Tibial artery (tissue), 4 donors: ENCODE results near the gene DGCR2.
"Not testable (repeated sequence)": the region's sequence is repeated elsewhere in the genome, so short reads cannot be mapped to it uniquely, and the experiment has no call there.

Experiments
- DNase-seq, 2 donors: peaks; one replicate each; pipeline ENCODE4 v3.0.0-alpha.2; 2019
- H3K27ac ChIP-seq, 2 donors: fragments of 200-600 bp; sonication (generic) in 1 of 2; 1 replicate in 1 of 2; 2 replicates in 1 of 2; pipeline ENCODE4 v1.5.1; 2018 to 2019; ENCODE audit warnings: mild to moderate bottlenecking in 1 of 2
- H3K27me3 ChIP-seq, 2 donors: fragments of 200-600 bp; sonication (generic) in 1 of 2; one replicate each; pipeline versions ENCODE4 v1.5.1 to v1.6.0; 2016 to 2019
- H3K36me3 ChIP-seq, 3 donors: fragments of 200-600 bp; sonication (generic) in 2 of 3; one replicate each; pipeline ENCODE4 v1.5.1; 2016 to 2019; ENCODE audit warnings: mild to moderate bottlenecking in 2 of 3
- H3K4me1 ChIP-seq, 4 donors: fragments of 200-600 bp; sonication (generic) in 2 of 4; 1 replicate in 3 of 4; 2 replicates in 1 of 4; pipeline ENCODE4 v1.5.1; 2016 to 2019
- H3K4me3 ChIP-seq, 2 donors: fragments of 200-600 bp; sonication (generic) in 1 of 2; 1 replicate in 1 of 2; 2 replicates in 1 of 2; pipeline ENCODE4 v1.5.1; 2018 to 2019; ENCODE audit warnings: mild to moderate bottlenecking in 2 of 2
- H3K9me3 ChIP-seq, 3 donors: fragments of 200-600 bp; sonication (generic) in 1 of 3; one replicate each; pipeline ENCODE4 v1.5.1; 2016 to 2019
- intact Hi-C: fragments of 100-400 bp; cut with DNase I; formaldehyde crosslinking; loops from one replicate; pipeline ENCODE4 v1.15.0; 2023; ENCODE audit warnings: low total_unique reads
- TF ChIP-seq, protein P1 (sequence below), 2 experiments: fragments of 200-600 bp in 1 of 2; fragments of 450-650 bp in 1 of 2; IDR thresholded peaks; one replicate each; pipeline ENCODE4 v1.5.1; 2017 to 2019; ENCODE audit warnings: antibody characterized with exemption in 2 of 2, mild to moderate bottlenecking in 1 of 2, moderate library complexity in 1 of 2

DGCR2 gene

DNA sequence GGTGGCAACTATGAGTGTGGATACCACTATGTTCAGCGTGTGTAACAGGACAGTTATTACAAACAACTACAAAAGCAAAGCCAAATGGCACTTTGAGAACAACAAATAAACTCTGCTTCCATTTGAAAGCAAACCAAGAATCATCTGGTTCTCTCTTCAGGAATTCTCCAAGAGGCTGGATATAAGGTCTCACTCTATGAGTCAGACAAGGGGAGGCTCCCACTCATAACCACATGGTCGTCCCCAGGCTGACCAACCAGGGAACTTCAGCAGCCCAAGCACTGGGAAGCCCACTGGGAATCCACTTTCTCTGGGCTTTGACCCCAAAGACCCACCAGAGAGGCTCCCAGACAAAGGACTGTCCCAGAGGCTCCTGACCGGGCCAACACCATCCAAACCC lies 35.3 kb downstream of the DGCR2 start:
- Histone ChIP-seq H3K27ac (no peak overlapping the region), H3K4me1 (peaks cover 0 to 11% (median 1%) of the 10 kb centered on the region in 4 donors), H3K36me3 (peaks cover 6 to 41% (median 23%) of the 10 kb centered on the region in 3 donors), H3K4me3 (no peak overlapping the region), H3K9me3 (no peaks in the 10 kb centered on the region), H3K27me3 (no peaks in the 10 kb centered on the region)
- intact Hi-C loops: no loop called here
- TF ChIP-seq, protein P1, sequence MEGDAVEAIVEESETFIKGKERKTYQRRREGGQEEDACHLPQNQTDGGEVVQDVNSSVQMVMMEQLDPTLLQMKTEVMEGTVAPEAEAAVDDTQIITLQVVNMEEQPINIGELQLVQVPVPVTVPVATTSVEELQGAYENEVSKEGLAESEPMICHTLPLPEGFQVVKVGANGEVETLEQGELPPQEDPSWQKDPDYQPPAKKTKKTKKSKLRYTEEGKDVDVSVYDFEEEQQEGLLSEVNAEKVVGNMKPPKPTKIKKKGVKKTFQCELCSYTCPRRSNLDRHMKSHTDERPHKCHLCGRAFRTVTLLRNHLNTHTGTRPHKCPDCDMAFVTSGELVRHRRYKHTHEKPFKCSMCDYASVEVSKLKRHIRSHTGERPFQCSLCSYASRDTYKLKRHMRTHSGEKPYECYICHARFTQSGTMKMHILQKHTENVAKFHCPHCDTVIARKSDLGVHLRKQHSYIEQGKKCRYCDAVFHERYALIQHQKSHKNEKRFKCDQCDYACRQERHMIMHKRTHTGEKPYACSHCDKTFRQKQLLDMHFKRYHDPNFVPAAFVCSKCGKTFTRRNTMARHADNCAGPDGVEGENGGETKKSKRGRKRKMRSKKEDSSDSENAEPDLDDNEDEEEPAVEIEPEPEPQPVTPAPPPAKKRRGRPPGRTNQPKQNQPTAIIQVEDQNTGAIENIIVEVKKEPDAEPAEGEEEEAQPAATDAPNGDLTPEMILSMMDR (IDR thresholded peaks at IDR 0.05): no peak
- peak in 1 of 2 donors; percentile 35 for DNase-seq

DNA sequence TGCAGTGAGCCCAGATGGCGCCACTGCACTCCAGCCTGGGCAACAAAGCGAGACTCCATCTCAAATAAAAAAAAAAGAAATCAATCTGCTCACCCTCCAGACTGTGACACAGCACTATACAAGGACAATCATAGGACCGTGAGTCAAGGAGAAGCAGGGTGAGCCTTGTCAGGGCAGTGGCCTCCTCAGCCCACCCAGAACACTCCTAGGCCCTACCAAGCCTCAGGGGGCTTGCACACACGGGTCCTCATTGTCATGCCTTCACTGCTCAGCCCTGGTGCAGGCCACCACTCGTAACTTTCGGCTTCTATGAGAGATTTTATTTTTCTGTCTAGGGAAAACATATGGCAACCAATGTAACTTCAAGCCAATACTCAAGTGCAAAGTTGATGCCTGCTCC lies 35.8 kb downstream of the DGCR2 start:
- H3K4me3 ChIP-seq: no peak overlapping the region
- H3K4me1 ChIP-seq: peaks cover 0 to 10% (median 1%) of the 10 kb centered on the region in 4 donors
- H3K27me3 ChIP-seq: no peaks in the 10 kb centered on the region
- H3K36me3 ChIP-seq: peaks cover 6 to 41% (median 23%) of the 10 kb centered on the region in 3 donors
- no peaks in the 10 kb centered on the region for H3K9me3 ChIP-seq
- no peak overlapping the region for H3K27ac ChIP-seq
- DNase-seq: peak in 1 of 2 donors; percentile 17
- intact Hi-C loops: no loop called here
- TF ChIP-seq, protein P1 (IDR thresholded peaks at IDR 0.05): no peak

DNA sequence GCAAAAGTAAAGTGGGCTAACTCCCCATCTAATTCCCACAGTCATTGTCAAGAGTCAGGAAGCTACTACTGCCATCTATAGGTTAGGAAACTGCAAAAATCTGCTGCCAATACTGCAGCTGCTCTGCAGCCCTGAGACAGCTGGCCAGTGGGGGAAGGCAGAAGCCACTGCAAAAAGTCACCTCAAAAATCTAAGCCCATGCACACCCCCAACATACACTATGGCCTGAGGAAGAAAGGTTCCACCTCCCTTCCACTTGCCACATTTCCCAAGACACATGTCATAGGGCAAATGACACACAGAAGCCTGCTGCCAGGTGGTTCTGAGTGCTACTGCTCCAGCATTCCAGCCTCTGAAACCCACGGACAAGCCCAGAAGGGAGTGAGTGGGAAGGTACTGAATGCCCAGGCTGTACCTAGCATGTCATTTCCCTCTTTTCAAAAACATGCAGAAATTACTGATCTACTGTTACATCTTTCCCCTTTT lies 36.9 kb downstream of the DGCR2 start:
- DNase-seq: peak in 1 of 2 donors; percentile 21
- peaks cover 6 to 50% (median 32%) of the 10 kb centered on the region in 3 donors for H3K36me3 ChIP-seq
- H3K4me3 ChIP-seq: no peak overlapping the region
- TF ChIP-seq, protein P1 (IDR thresholded peaks at IDR 0.05): no peak
- H3K4me1 ChIP-seq: peaks cover 0 to 10% (median 1%) of the 10 kb centered on the region in 4 donors
- H3K27ac ChIP-seq: no peak overlapping the region
- intact Hi-C loops: no loop called here
- no peaks in the 10 kb centered on the region for H3K27me3 ChIP-seq
- H3K9me3 ChIP-seq: no peaks in the 10 kb centered on the region

DNA sequence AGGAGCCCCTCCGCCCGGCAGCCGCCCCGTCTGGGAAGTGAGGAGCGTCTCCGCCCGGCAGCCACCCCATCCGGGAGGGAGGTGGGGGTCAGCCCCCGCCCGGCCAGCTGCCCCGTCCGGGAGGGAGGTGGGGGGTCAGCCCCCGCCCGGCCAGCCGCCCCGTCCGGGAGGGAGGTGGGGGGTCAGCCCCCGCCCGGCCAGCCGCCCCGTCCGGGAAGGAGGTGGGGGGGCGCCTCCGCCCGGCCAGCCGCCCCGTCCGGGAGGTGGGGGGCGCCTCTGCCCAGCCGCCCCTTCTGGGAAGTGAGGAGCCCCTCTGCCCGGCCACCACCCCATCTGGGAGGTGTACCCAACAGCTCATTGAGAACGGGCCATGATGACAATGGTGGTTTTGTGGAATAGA lies 37.6 kb downstream of the DGCR2 start:
- H3K9me3 ChIP-seq, H3K27me3 ChIP-seq, DNase-seq, intact Hi-C loops, H3K4me3 ChIP-seq, H3K27ac ChIP-seq: not testable (repeated sequence)
- Histone ChIP-seq H3K4me1 (peaks cover 0 to 10% (median 1%) of the 10 kb centered on the region in 4 donors), H3K36me3 (peaks cover 9 to 54% (median 34%) of the 10 kb centered on the region in 3 donors)

DNA sequence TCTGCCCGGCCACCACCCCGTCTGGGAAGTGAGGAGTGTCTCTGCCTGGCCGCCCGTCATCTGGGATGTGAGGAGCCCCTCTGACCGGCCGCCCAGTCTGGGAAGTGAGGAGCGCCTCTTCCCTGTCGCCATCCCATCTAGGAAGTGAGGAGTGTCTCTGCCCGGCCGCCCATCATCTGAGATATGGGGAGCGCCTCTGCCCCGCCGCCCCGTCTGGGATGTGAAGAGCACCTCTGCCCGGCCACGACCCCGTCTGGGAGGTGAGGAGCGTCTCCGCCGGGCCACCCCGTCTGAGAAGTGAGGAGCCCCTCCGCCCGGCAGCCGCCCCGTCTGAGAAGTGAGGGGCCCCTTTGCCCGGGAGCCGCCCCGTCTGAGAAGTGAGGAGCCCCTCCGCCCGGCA lies 38.1 kb downstream of the DGCR2 start:
- H3K27ac ChIP-seq, H3K27me3 ChIP-seq, H3K4me3 ChIP-seq, H3K9me3 ChIP-seq, intact Hi-C loops: not testable (repeated sequence)
- DNase-seq: peak in 1 of 2 donors; percentile 9
- peaks cover 11 to 54% (median 35%) of the 10 kb centered on the region in 3 donors for H3K36me3 ChIP-seq
- peaks cover 0 to 10% (median 1%) of the 10 kb centered on the region in 4 donors for H3K4me1 ChIP-seq

DNA sequence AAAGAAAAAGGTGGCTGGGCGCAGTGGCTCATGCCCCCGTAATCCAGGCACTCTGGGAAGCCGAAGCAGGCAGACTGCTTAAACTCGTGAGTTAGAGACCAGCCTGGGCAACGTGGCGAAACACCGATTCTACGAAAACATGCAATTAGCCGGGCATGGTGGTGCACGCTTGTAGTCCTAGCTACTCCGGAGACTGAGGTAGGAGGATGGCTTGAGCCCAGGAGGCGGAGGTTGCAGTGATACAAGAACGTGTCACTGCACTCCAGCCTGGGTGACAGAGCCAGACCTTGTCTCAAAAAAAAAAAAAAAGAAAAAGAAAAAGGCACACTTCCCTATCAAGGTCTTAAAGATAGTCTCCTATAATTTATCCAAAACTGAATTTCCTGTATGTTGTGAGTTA lies 39.4 kb downstream of the DGCR2 start:
- TF ChIP-seq, protein P1 (IDR thresholded peaks at IDR 0.05): no peak
- Histone ChIP-seq H3K4me3 (no peak overlapping the region), H3K4me1 (peaks cover 0 to 10% (median 1%) of the 10 kb centered on the region in 4 donors), H3K27me3 (no peaks in the 10 kb centered on the region), H3K36me3 (peaks cover 10 to 42% (median 22%) of the 10 kb centered on the region in 3 donors), H3K9me3 (no peaks in the 10 kb centered on the region), H3K27ac (no peak overlapping the region)
- intact Hi-C loops: no loop called here
- peak in 1 of 2 donors; percentile 49 for DNase-seq

DNA sequence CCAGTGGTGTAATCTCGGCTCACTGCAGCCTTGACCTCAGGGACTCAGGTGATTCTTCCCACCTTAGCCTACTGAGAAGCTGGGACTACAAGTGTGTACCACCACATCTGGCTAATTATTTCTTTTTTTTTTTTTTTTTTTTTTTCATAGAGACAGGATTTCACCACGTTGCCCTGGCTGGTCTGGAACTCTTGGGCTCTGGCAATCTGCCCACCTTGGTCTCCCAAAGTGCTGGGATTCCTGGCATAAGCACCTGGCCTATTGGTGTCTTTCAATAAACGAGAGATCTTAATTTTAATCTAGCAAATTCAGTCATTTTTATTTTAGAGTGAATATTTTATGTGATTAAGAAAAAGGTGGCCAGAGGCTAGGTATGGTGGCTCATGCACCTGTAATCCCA lies 40.1 kb downstream of the DGCR2 start:
- peak in 1 of 2 donors; percentile 10 for DNase-seq
- intact Hi-C loops: no loop called here
- TF ChIP-seq, protein P1 (IDR thresholded peaks at IDR 0.05): no peak
- Histone ChIP-seq H3K27ac (no peak overlapping the region), H3K4me1 (peaks cover 0 to 10% (median 1%) of the 10 kb centered on the region in 4 donors), H3K36me3 (peaks cover 10 to 35% (median 22%) of the 10 kb centered on the region in 3 donors), H3K9me3 (no peaks in the 10 kb centered on the region), H3K27me3 (no peaks in the 10 kb centered on the region), H3K4me3 (no peak overlapping the region)
